GM19099 (cell line): ENCODE data around the gene HSPA12A.

Source experiments
- POLR2A ChIP-seq: IDR thresholded peaks from 3 replicates; pipeline ENCODE4 v1.6.1; 2011; ENCODE audit warnings: low read depth; ENCODE audit not compliant: insufficient read length; ENCODE audit errors: extremely low read depth

HSPA12A gene

GRCh38 chr10:116697816-116698215, 44.5 kb downstream of the HSPA12A start:
- TF ChIP-seq POLR2A = no peak

- TF ChIP-seq POLR2A = no peak
These were observed 45.4 kb downstream of the HSPA12A start for GRCh38 chr10:116696919-116697318.

GRCh38 chr10:116694927-116695268, 47.5 kb downstream of the HSPA12A start:
- TF ChIP-seq POLR2A = no peak

- no peak for TF ChIP-seq POLR2A
These were observed 48.0 kb downstream of the HSPA12A start for GRCh38 chr10:116694243-116694926.

- no peak for TF ChIP-seq POLR2A
These were observed 50.1 kb downstream of the HSPA12A start for GRCh38 chr10:116692225-116692624.

GRCh38 chr10:116691635-116692034, 50.7 kb downstream of the HSPA12A start:
- no peak for TF ChIP-seq POLR2A

- no peak for TF ChIP-seq POLR2A
These were observed 51.7 kb downstream of the HSPA12A start for GRCh38 chr10:116690356-116691322.

- no peak for TF ChIP-seq POLR2A
These were observed 52.6 kb downstream of the HSPA12A start for GRCh38 chr10:116689744-116690143.

- TF ChIP-seq POLR2A = no peak
These were observed 53.4 kb downstream of the HSPA12A start for GRCh38 chr10:116688741-116689495.

GRCh38 chr10:116688241-116688711, 54.1 kb downstream of the HSPA12A start:
- TF ChIP-seq POLR2A = no peak

GRCh38 chr10:116687633-116688032, 54.7 kb downstream of the HSPA12A start:
- no peak for TF ChIP-seq POLR2A

- TF ChIP-seq POLR2A = no peak
These were observed 55.7 kb downstream of the HSPA12A start for GRCh38 chr10:116686632-116687031.

- no peak for TF ChIP-seq POLR2A
These were observed 56.6 kb downstream of the HSPA12A start for GRCh38 chr10:116685807-116686206.

GRCh38 chr10:116684781-116685180, 57.6 kb downstream of the HSPA12A start:
- no peak for TF ChIP-seq POLR2A

- TF ChIP-seq POLR2A = no peak
These were observed 58.5 kb downstream of the HSPA12A start for GRCh38 chr10:116683821-116684220.
